CD4-positive, alpha-beta T cell (primary cell): ENCODE data around the gene ABCC4. TPM values are rescaled to one million over a fixed set of nuclear protein-coding genes. Genes with fewer than 3 reads are reported as not detected.

ENCODE experiments used
- ATAC-seq: fragments of 200-7000 bp; cut with Tn5 transposase; one replicate; pipeline ENCODE4 v1.10.0; 2022; ENCODE audit warnings: mild to moderate bottlenecking; ENCODE audit not compliant: poor library complexity
- CTCF ChIA-PET: fragments of 350-600 bp; sonication (Branson Sonifier 250); formaldehyde crosslinking; loops from one replicate; lab custom pipeline; 2021; ENCODE audit warnings: antibody characterized with exemption, inconsistent platforms; lab: Charles Lee
- POLR2A ChIA-PET: fragments of 350-600 bp; sonication (Branson Sonifier 250); formaldehyde crosslinking; loops from one replicate; lab custom pipeline; 2021; ENCODE audit warnings: antibody characterized with exemption, inconsistent platforms; lab: Charles Lee
- DNase-seq, 14 experiments: peaks; one replicate each; pipeline ENCODE4 v3.0.0-alpha.2; 2013 to 2020; ENCODE audit warnings: mixed read lengths in 2 of 14
- H3K27ac ChIP-seq, 2 donors: one replicate each; pipeline versions ENCODE4 v1.5.1 to v1.7.0; 2013; ENCODE audit warnings: low read length in 2 of 2, low read depth in 1 of 2, mild to moderate bottlenecking in 1 of 2
- H3K27me3 ChIP-seq, 2 experiments: 1 replicate in 1 of 2; 2 replicates in 1 of 2; pipeline versions ENCODE4 v1.6.1 to v1.7.0; 2013; ENCODE audit warnings: low read length in 2 of 2, control low read depth in 1 of 2, mild to moderate bottlenecking in 1 of 2, moderate library complexity in 1 of 2; ENCODE audit not compliant: insufficient read depth in 2 of 2, control insufficient read depth in 1 of 2
- H3K36me3 ChIP-seq: one replicate; pipeline ENCODE4 v1.6.1; 2013; ENCODE audit warnings: low read length, control low read depth; ENCODE audit not compliant: insufficient read depth
- H3K4me1 ChIP-seq: one replicate; pipeline ENCODE4 v1.6.1; 2013; ENCODE audit warnings: low read length, control low read depth; ENCODE audit not compliant: insufficient read depth
- H3K4me3 ChIP-seq: one replicate; pipeline ENCODE4 v1.5.1; 2013; ENCODE audit warnings: mild to moderate bottlenecking, low read length, moderate library complexity
- H3K9me3 ChIP-seq, 2 experiments: 1 replicate in 1 of 2; 2 replicates in 1 of 2; pipeline versions ENCODE4 v1.6.1 to v1.7.0; 2013; ENCODE audit warnings: low read length in 2 of 2, mild to moderate bottlenecking in 2 of 2, control low read depth in 1 of 2, moderate library complexity in 1 of 2; ENCODE audit not compliant: control insufficient read depth in 1 of 2, insufficient read depth in 1 of 2
- H3K27ac Mint-ChIP-seq: one replicate; pipeline ENCODE4 v1.8.0; 2020; ENCODE audit warnings: mixed read lengths
- H3K27me3 Mint-ChIP-seq: one replicate; pipeline ENCODE4 v1.8.0; 2021; ENCODE audit warnings: mixed read lengths
- H3K36me3 Mint-ChIP-seq: one replicate; pipeline ENCODE4 v1.8.0; 2021; ENCODE audit warnings: low read depth, mixed read lengths
- H3K4me1 Mint-ChIP-seq: one replicate; pipeline ENCODE4 v1.8.0; 2021; ENCODE audit warnings: low read depth, mixed read lengths
- H3K4me3 Mint-ChIP-seq: one replicate; pipeline ENCODE4 v1.8.0; 2020; ENCODE audit warnings: mild to moderate bottlenecking, mixed read lengths
- H3K9me3 Mint-ChIP-seq: one replicate; pipeline ENCODE4 v1.8.0; 2020; ENCODE audit warnings: mixed read lengths
- intact Hi-C, 2 experiments: fragments of 100-400 bp; cut with DNase I in 1 of 2; cut with micrococcal nuclease in 1 of 2; formaldehyde crosslinking; loops; one replicate each; pipeline versions ENCODE4 v1.15.1 to v1.9.0; 2023 to 2025; cut with DNase I, micrococcal nuclease
- total RNA-seq, 174 experiments: library from RNA in 2 of 174; stranded (reverse) in 2 of 174; gene quantifications; one replicate each; pipeline ENCODE4 v1.2.3 and lab custom pipeline; 2021 to 2026
- TF ChIP-seq, protein P1 (sequence below): fragments of 200-600 bp; IDR thresholded peaks from one replicate; pipeline ENCODE4 v1.8.0; 2022; ENCODE audit warnings: antibody characterized with exemption, mild to moderate bottlenecking

The ABCC4 gene
- total RNA-seq, 2 experiments from 2014 or later: 4.0 to 4.4 TPM

DNA sequence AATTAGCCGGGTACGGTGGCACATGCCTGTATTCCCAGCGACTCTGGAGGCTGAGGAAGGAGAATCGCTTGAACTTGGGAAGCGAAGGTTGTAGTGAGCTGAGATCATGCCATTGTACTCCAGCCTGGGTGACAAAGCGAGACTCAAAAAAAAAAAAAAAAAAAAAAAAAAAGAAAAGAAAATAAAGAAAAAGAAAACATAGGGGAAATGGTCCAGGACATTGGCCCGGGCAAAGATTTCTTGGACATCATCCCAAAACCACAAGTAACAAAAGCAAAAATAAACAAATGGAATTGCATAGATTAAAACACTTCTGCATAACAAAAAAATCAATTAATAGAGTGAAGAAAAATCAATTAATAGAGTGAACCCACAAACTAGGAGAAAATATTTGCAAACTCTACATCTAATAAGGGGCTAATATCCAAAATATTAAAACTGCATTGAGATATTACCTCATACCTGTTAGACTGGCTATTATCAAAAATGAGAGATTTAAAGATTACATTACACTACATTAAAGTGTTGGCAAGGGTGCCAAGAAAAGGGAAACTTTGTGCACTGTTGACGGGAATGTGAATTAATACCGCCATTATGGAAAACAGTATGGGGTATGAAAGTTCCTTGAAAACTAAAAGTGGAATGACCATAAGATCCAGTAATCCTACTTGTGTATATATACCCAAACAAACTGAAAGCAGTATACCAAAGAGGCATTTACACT, 18.5 kb upstream of the ABCC4 start:
- intact Hi-C loops: no loop called here
- CTCF ChIA-PET: no interaction called here

DNA sequence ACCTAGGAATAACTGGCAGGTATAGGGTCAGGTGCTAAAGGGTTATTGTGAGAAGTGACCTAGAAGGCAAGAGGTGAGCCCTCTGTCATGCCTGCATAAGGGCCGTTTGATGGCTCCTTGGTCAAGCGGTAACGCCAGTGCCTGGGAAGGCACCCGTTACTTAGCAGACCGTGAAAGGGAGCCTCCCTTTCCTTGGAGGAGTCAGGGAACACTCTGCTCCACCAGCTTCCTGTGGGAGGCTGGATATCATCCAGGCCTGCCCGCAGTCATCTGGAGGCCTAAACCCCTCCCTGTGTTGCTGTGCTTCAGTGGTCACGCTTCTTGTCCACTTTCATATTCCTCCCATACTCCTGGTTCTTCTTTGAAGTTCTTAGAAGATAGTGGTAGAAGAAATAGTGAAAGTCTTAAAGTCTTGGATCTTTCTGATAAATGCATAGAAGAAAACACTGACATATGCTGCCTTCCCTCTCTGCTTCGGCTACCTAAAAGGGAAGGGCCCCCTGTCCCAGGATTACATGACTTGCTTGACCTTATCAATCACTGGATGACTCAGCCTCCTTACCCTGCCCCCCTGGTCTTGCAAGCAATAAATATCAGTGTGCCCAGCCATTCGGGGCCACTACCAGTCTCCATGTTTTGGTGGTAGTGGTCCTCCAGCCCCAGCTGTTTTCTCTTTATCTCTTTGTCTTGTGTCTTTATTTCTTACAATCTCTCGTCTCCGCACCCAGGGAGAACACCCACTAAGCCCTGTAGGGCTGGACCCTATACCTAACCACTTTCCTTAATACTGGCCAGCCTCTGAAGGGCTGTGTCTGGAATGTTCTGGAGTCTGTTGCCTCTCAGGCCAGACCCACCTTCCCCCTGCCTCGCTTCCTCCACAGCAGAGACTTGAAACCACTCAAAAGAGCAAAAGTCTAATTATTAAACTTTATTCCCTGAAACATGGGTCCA, 16.1 kb upstream of the ABCC4 start:
- CTCF ChIA-PET: no interaction called here
- no peaks in the 10 kb centered on the region for H3K9me3 Mint-ChIP-seq
- TF ChIP-seq, protein P1, sequence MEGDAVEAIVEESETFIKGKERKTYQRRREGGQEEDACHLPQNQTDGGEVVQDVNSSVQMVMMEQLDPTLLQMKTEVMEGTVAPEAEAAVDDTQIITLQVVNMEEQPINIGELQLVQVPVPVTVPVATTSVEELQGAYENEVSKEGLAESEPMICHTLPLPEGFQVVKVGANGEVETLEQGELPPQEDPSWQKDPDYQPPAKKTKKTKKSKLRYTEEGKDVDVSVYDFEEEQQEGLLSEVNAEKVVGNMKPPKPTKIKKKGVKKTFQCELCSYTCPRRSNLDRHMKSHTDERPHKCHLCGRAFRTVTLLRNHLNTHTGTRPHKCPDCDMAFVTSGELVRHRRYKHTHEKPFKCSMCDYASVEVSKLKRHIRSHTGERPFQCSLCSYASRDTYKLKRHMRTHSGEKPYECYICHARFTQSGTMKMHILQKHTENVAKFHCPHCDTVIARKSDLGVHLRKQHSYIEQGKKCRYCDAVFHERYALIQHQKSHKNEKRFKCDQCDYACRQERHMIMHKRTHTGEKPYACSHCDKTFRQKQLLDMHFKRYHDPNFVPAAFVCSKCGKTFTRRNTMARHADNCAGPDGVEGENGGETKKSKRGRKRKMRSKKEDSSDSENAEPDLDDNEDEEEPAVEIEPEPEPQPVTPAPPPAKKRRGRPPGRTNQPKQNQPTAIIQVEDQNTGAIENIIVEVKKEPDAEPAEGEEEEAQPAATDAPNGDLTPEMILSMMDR: no peak
- Histone ChIP-seq H3K9me3 (peaks cover 0 to 4% of the 10 kb centered on the region in 2 experiments), H3K27ac (no peak overlapping the region), H3K4me1 (no peaks in the 10 kb centered on the region), H3K36me3 (no peaks in the 10 kb centered on the region), H3K4me3 (no peak overlapping the region), H3K27me3 (no peaks in the 10 kb centered on the region)
- H3K27ac Mint-ChIP-seq: no peak overlapping the region
- H3K4me1 Mint-ChIP-seq: no peaks in the 10 kb centered on the region
- intact Hi-C loops: no loop called here
- POLR2A ChIA-PET: no interaction called here
- H3K36me3 Mint-ChIP-seq: no peaks in the 10 kb centered on the region
- H3K27me3 Mint-ChIP-seq: no peaks in the 10 kb centered on the region
- ATAC-seq (no peak), DNase-seq (no peak)
- no peak overlapping the region for H3K4me3 Mint-ChIP-seq

More for the DNA sequence above, 18.5 kb upstream of the ABCC4 start:
- Histone ChIP-seq H3K4me1 (no peaks in the 10 kb centered on the region), H3K27ac (no peak overlapping the region), H3K27me3 (no peaks in the 10 kb centered on the region), H3K9me3 (peaks cover 0 to 4% of the 10 kb centered on the region in 2 experiments), H3K36me3 (no peaks in the 10 kb centered on the region), H3K4me3 (no peak overlapping the region)
- H3K27ac Mint-ChIP-seq: no peak overlapping the region
- ATAC-seq (no peak), DNase-seq (no peak)
- H3K4me3 Mint-ChIP-seq: no peak overlapping the region
- POLR2A ChIA-PET: no interaction called here
- TF ChIP-seq, protein P1: no peak
- no peaks in the 10 kb centered on the region for H3K9me3 Mint-ChIP-seq
- no peaks in the 10 kb centered on the region for H3K36me3 Mint-ChIP-seq
- no peaks in the 10 kb centered on the region for H3K4me1 Mint-ChIP-seq
- no peaks in the 10 kb centered on the region for H3K27me3 Mint-ChIP-seq

DNA sequence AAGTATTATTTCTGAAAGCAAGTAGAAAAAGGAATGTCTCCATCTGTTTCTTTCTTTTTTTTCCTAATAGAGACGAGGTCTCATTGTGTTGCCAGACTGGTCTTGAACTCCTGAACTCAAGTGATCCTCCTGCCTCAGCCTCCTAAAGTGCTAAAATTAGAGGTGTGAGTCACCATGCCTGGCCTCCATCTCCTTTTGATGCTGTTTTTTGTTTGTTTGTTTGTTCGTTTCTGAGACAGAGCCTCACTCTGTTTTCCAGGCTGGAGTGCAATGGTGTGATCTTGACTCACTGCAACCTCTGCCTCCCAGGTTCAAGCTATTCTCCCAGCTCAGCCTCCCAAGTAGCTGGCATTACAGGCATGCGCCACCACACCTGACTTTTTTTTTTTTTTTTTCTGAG, 14.5 kb upstream of the ABCC4 start:
- no peak for ATAC-seq
- Mint-ChIP-seq H3K4me1 (no peaks in the 10 kb centered on the region), H3K27me3 (peaks cover 6% of the 10 kb centered on the region), H3K4me3 (no peak overlapping the region), H3K9me3 (no peaks in the 10 kb centered on the region), H3K27ac (no peak overlapping the region), H3K36me3 (no peaks in the 10 kb centered on the region)
- ChIA-PET CTCF (no interaction called here), POLR2A (interaction anchor here (0.7 kb wide), 1 partner anchor 475 kb away, joined by 3 read pairs; no protein-coding TSS in a partner anchor)
- Histone ChIP-seq H3K9me3 (peaks cover 0 to 4% of the 10 kb centered on the region in 2 experiments), H3K27me3 (no peaks in the 10 kb centered on the region), H3K36me3 (no peaks in the 10 kb centered on the region), H3K27ac (no peak overlapping the region), H3K4me1 (no peaks in the 10 kb centered on the region), H3K4me3 (no peak overlapping the region)
- DNase-seq: no peak
- TF ChIP-seq, protein P1: no peak
- intact Hi-C loops: no loop called here
